A673 (cell line): ENCODE data around the gene GPR155. TPM values are rescaled to one million over a fixed set of nuclear protein-coding genes. Genes with fewer than 3 reads are reported as not detected.

Experiments used
- total RNA-seq: library from RNA; stranded (reverse); gene quantifications from 2 replicates; pipeline ENCODE4 v1.2.3, GENCODE V29; 2021

The GPR155 gene
- total RNA-seq, 1 experiment from 2014 or later, result not detected

Other genes with a start within 250 kb of the GPR155 start
- gene OLA1, start 238.5 kb downstream of the GPR155 start, total RNA-seq, result 174 and 176 TPM in 2 replicates
- gene SP9, start 152.1 kb downstream of the GPR155 start, total RNA-seq, result 0.11 and 0.15 TPM in 2 replicates
- 27.4 and 28.6 TPM in 2 replicates for gene SCRN3, start 91.3 kb downstream of the GPR155 start, total RNA-seq
- 1.1 and 1.7 TPM in 2 replicates for gene WIPF1, start 110.8 kb upstream of the GPR155 start, total RNA-seq